ENCODE results near the gene FRY. TPM values are rescaled to one million over a fixed set of nuclear protein-coding genes. Genes with fewer than 3 reads are reported as not detected.
A peak's percentile ranks its signal among the peaks of the same experiment; 100 is the strongest.

The FRY gene
- total and polyA plus RNA-seq, 2 of the 13 experiments (the other 11 are each of a cell fraction or from before 2014, with no cell fraction given): 8.2 to 13.1 TPM

DNA sequence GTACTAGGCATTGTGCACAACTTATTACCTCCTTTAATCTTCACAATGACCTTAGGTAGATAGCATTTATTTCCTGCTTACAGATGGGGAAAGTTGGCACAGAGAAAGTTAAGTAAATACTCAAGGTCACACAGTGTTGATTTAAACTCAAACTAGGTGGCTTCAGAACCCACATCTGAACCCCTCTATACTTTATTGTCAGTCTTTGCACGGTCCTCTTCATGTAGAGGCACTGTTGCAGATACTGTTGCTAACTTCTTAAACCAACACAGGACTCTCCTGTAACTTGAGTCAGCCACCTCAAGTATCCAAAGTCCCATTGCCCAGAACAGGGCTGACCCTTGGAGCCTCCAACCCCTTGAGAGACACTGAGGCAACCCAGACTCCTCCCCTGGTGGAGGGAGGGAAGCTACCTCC lies 48.8 kb downstream of the FRY start (continued):
- TF ChIP-seq, protein P1, sequence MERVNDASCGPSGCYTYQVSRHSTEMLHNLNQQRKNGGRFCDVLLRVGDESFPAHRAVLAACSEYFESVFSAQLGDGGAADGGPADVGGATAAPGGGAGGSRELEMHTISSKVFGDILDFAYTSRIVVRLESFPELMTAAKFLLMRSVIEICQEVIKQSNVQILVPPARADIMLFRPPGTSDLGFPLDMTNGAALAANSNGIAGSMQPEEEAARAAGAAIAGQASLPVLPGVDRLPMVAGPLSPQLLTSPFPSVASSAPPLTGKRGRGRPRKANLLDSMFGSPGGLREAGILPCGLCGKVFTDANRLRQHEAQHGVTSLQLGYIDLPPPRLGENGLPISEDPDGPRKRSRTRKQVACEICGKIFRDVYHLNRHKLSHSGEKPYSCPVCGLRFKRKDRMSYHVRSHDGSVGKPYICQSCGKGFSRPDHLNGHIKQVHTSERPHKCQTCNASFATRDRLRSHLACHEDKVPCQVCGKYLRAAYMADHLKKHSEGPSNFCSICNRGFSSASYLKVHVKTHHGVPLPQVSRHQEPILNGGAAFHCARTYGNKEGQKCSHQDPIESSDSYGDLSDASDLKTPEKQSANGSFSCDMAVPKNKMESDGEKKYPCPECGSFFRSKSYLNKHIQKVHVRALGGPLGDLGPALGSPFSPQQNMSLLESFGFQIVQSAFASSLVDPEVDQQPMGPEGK (CRISPR knock-in tag; IDR thresholded peaks at IDR 0.05): peak; percentile 52; the same call in 1 of the 2 replicates
- TF ChIP-seq TRIM24 (CRISPR knock-in tag; IDR thresholded peaks at IDR 0.05): no peak
- no peak for TF ChIP-seq DNMT3B (CRISPR knock-in tag; conservative IDR thresholded peaks at IDR 0.05)
- no peak for TF ChIP-seq FOXC1 (CRISPR knock-in tag; IDR thresholded peaks at IDR 0.05; ENCODE audit: borderline replicate concordance)
- peak; percentile 92 for TF ChIP-seq NR2F2 (IDR thresholded peaks at IDR 0.05; ENCODE audit: borderline replicate concordance, low read depth)
- TF ChIP-seq NCOR1 (IDR thresholded peaks at IDR 0.05; ENCODE audit: borderline replicate concordance, low read length): peak; percentile 39; the same call in 1 of the 2 replicates
- no peak for TF ChIP-seq PCBP2 (optimal IDR thresholded peaks at IDR 0.05; ENCODE audit: low read depth, low read length, poor library complexity, severe bottlenecking)
- no peak for TF ChIP-seq CHD2 (IDR thresholded peaks at IDR 0.05; ENCODE audit: low read depth, low read length)
- TF ChIP-seq JUN (CRISPR knock-in tag; IDR thresholded peaks at IDR 0.05): no peak
- TF ChIP-seq ZNF354B (CRISPR knock-in tag; IDR thresholded peaks at IDR 0.05): no peak
- TF ChIP-seq, protein P2, sequence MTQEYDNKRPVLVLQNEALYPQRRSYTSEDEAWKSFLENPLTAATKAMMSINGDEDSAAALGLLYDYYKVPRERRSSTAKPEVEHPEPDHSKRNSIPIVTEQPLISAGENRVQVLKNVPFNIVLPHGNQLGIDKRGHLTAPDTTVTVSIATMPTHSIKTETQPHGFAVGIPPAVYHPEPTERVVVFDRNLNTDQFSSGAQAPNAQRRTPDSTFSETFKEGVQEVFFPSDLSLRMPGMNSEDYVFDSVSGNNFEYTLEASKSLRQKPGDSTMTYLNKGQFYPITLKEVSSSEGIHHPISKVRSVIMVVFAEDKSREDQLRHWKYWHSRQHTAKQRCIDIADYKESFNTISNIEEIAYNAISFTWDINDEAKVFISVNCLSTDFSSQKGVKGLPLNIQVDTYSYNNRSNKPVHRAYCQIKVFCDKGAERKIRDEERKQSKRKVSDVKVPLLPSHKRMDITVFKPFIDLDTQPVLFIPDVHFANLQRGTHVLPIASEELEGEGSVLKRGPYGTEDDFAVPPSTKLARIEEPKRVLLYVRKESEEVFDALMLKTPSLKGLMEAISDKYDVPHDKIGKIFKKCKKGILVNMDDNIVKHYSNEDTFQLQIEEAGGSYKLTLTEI (CRISPR knock-in tag; conservative IDR thresholded peaks at IDR 0.05): no peak
- peak; percentile 57 for TF ChIP-seq SIX4 (CRISPR knock-in tag; IDR thresholded peaks at IDR 0.05)
- TF ChIP-seq BRCA1 (CRISPR knock-in tag; IDR thresholded peaks at IDR 0.05): 0 out of 2 replicates have a peak, but pooled peaks have one; percentile 40
- TF ChIP-seq, protein P3, sequence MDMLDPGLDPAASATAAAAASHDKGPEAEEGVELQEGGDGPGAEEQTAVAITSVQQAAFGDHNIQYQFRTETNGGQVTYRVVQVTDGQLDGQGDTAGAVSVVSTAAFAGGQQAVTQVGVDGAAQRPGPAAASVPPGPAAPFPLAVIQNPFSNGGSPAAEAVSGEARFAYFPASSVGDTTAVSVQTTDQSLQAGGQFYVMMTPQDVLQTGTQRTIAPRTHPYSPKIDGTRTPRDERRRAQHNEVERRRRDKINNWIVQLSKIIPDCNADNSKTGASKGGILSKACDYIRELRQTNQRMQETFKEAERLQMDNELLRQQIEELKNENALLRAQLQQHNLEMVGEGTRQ (IDR thresholded peaks at IDR 0.05; ENCODE audit: low read depth, low read length): no peak
- TF ChIP-seq, protein P3 (CRISPR knock-in tag; IDR thresholded peaks at IDR 0.05; ENCODE audit: borderline replicate concordance): no peak
- TF ChIP-seq PITX1 (CRISPR knock-in tag; IDR thresholded peaks at IDR 0.05): 0 out of 2 replicates have a peak, but pooled peaks have one; percentile 21
- TF ChIP-seq ZNF12 (CRISPR knock-in tag; IDR thresholded peaks at IDR 0.05): peak; percentile 60; the same call in 1 of the 2 replicates
- TF ChIP-seq ZNF616 (CRISPR knock-in tag; IDR thresholded peaks at IDR 0.05; ENCODE audit: low read depth): no peak
- TF ChIP-seq, protein P4, sequence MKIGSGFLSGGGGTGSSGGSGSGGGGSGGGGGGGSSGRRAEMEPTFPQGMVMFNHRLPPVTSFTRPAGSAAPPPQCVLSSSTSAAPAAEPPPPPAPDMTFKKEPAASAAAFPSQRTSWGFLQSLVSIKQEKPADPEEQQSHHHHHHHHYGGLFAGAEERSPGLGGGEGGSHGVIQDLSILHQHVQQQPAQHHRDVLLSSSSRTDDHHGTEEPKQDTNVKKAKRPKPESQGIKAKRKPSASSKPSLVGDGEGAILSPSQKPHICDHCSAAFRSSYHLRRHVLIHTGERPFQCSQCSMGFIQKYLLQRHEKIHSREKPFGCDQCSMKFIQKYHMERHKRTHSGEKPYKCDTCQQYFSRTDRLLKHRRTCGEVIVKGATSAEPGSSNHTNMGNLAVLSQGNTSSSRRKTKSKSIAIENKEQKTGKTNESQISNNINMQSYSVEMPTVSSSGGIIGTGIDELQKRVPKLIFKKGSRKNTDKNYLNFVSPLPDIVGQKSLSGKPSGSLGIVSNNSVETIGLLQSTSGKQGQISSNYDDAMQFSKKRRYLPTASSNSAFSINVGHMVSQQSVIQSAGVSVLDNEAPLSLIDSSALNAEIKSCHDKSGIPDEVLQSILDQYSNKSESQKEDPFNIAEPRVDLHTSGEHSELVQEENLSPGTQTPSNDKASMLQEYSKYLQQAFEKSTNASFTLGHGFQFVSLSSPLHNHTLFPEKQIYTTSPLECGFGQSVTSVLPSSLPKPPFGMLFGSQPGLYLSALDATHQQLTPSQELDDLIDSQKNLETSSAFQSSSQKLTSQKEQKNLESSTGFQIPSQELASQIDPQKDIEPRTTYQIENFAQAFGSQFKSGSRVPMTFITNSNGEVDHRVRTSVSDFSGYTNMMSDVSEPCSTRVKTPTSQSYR (CRISPR knock-in tag; IDR thresholded peaks at IDR 0.05; ENCODE audit: borderline replicate concordance): peak; percentile 36; the same call in 1 of the 2 replicates
- TF ChIP-seq ZNF101 (CRISPR knock-in tag; IDR thresholded peaks at IDR 0.05; ENCODE audit: borderline replicate concordance, low read depth): no peak
- TF ChIP-seq TCF7 (IDR thresholded peaks at IDR 0.05; ENCODE audit: low read depth): peak; percentile 91
- no peak for TF ChIP-seq SIN3A (IDR thresholded peaks at IDR 0.05; ENCODE audit: borderline replicate concordance, low read depth, low read length)
- TF ChIP-seq RCOR2 (CRISPR knock-in tag; IDR thresholded peaks at IDR 0.05): peak; percentile 80
- TF ChIP-seq RELA (CRISPR knock-in tag; IDR thresholded peaks at IDR 0.05): no peak

Data from HepG2 (cell line).